ENCODE data around the gene RFPL3.

DNA sequence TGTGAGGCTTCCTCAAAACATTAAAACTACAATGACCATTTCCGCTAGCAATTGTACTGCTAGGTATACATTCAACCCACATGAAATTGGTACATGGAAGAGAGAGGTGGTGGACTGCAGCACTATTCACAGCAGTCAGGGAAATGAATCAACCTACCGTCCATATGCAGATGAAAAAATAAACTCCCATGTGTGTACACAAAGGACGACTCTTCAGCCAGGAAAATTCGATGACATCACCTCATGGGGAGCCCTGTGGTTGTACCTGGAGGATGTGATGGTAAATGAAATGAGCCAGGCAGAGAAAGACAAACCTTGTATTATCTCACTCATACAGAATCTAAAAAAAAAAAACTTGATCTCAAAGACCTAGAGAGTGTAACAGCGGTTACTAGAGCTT is 23.3 kb downstream of the RFPL3 start:
- TF ChIP-seq EZH2 (IDR thresholded peaks at IDR 0.05) (no peak), POLR2AphosphoS5 (IDR thresholded peaks at IDR 0.05; ENCODE audit: borderline replicate concordance, low read depth, low read length) (no peak)
